Peyer's patch (tissue), 4 donors: ENCODE results near the gene GIGYF1.

Source experiments
- POLR2A ChIP-seq, 2 donors: fragments of 450-650 bp; IDR thresholded peaks; one replicate each; pipeline ENCODE4 v1.5.1; 2017; ENCODE audit warnings: antibody characterized with exemption in 2 of 2, mild to moderate bottlenecking in 2 of 2, moderate library complexity in 2 of 2
- TF ChIP-seq, protein P1 (sequence below), 6 experiments: fragments of 450-650 bp in 4 of 6; fragments of 200-600 bp in 2 of 6; sonication (generic) in 1 of 6; IDR thresholded peaks; one replicate each; pipeline ENCODE4 v1.5.1; 2017 to 2019; ENCODE audit warnings: antibody characterized with exemption in 6 of 6, mild to moderate bottlenecking in 3 of 6, moderate library complexity in 1 of 6

DNA sequence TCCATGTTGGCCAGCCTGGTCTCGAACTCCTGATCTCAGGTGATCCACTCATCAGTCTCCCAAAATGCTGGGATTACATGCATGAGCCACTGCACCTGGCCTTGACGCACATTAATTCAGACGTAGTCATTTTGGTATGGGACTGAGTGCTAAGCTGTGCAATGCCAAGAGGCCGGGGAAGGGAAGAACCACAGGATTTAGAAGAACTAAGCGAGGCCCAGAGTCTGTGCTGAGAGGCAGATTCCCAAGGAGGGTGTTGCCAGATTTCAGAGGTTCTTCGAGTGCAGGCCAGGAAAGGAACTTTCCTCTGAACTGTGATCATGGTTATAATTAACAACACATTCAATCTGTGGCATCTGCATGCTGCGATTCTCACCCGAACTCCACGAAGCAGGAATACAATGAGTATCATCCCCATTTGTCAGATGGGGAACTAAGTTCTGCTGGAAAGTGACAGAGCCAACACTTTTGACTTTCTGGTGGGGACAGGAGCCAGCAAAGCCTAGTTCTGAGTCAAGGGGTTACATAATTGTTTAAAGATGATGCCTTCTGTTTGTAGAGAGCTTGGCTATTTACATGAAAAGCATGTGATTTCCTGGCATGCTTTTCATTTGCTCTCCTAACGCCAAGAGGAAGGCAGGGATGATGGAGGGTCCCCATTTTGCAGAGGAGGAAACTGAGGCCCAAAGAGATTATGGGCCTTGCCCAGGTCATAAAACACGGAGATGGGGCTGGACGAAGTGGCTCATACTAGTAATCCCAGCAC, 33.1 kb upstream of the GIGYF1 start:
- TF ChIP-seq, protein P1, sequence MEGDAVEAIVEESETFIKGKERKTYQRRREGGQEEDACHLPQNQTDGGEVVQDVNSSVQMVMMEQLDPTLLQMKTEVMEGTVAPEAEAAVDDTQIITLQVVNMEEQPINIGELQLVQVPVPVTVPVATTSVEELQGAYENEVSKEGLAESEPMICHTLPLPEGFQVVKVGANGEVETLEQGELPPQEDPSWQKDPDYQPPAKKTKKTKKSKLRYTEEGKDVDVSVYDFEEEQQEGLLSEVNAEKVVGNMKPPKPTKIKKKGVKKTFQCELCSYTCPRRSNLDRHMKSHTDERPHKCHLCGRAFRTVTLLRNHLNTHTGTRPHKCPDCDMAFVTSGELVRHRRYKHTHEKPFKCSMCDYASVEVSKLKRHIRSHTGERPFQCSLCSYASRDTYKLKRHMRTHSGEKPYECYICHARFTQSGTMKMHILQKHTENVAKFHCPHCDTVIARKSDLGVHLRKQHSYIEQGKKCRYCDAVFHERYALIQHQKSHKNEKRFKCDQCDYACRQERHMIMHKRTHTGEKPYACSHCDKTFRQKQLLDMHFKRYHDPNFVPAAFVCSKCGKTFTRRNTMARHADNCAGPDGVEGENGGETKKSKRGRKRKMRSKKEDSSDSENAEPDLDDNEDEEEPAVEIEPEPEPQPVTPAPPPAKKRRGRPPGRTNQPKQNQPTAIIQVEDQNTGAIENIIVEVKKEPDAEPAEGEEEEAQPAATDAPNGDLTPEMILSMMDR (IDR thresholded peaks at IDR 0.05) = no peak
- no peak for TF ChIP-seq POLR2A (IDR thresholded peaks at IDR 0.05)
